CD14-positive monocyte (primary cell): ENCODE data around the gene ACP5. TPM values are rescaled to one million over a fixed set of nuclear protein-coding genes. Genes with fewer than 3 reads are reported as not detected.

Source experiments
- DNase-seq, 3 donors: peaks; one replicate each; pipeline ENCODE4 v3.0.0-alpha.2; 2011 to 2022
- H2AFZ ChIP-seq: 2 replicates; pipeline ENCODE4 v1.6.0; 2012; ENCODE audit warnings: mild to moderate bottlenecking, low read depth, low read length, inconsistent platforms; ENCODE audit not compliant: insufficient read depth, poor library complexity, severe bottlenecking
- H3K27ac ChIP-seq, 2 donors: 1 replicate in 1 of 2; 2 replicates in 1 of 2; pipeline ENCODE4 v1.5.1; 2012 to 2013; ENCODE audit warnings: low read length in 2 of 2, control low read depth in 1 of 2, inconsistent platforms in 1 of 2, low read depth in 1 of 2, mild to moderate bottlenecking in 1 of 2
- H3K27me3 ChIP-seq, 2 donors: one replicate each; pipeline versions ENCODE4 v1.6.0 to v1.6.1; 2011 to 2013; ENCODE audit warnings: low read length in 2 of 2; ENCODE audit not compliant: control insufficient read depth in 2 of 2, insufficient read depth in 2 of 2
- H3K36me3 ChIP-seq, 2 donors: replicated peaks in 1 of 2; 1 replicate in 1 of 2; 2 replicates in 1 of 2; pipeline versions ENCODE4 v1.5.1 to v1.6.1; 2012 to 2013; ENCODE audit warnings: low read length in 2 of 2, control low read depth in 1 of 2, inconsistent platforms in 1 of 2, mild to moderate bottlenecking in 1 of 2; ENCODE audit not compliant: insufficient read depth in 2 of 2, control insufficient read depth in 1 of 2
- H3K4me1 ChIP-seq, 2 donors: 1 replicate in 1 of 2; 2 replicates in 1 of 2; pipeline versions ENCODE4 v1.5.1 to v1.6.1; 2012 to 2013; ENCODE audit warnings: low read length in 2 of 2, control low read depth in 1 of 2, inconsistent platforms in 1 of 2, mild to moderate bottlenecking in 1 of 2, moderate library complexity in 1 of 2; ENCODE audit not compliant: insufficient read depth in 2 of 2, control insufficient read depth in 1 of 2
- H3K4me2 ChIP-seq: replicated peaks from 2 replicates; pipeline ENCODE3; 2012; ENCODE audit warnings: low read length, moderate library complexity, mild to moderate bottlenecking; ENCODE audit not compliant: poor library complexity, severe bottlenecking; ENCODE audit errors: extremely low read depth
- H3K4me3 ChIP-seq, 3 experiments: fragments of 200-600 bp in 1 of 3; sonication (generic) in 1 of 3; replicated peaks in 1 of 3; 1 replicate in 2 of 3; 2 replicates in 1 of 3; pipeline ENCODE4 v1.5.1; 2011 to 2013; ENCODE audit warnings: low read length in 3 of 3, mild to moderate bottlenecking in 3 of 3, control low read depth in 2 of 3, low read depth in 2 of 3, inconsistent platforms in 1 of 3, moderate library complexity in 1 of 3
- H3K79me2 ChIP-seq: 2 replicates; pipeline ENCODE4 v1.6.0; 2012; ENCODE audit warnings: mild to moderate bottlenecking, control low read depth, inconsistent platforms, low read length, moderate library complexity; ENCODE audit not compliant: insufficient read depth
- H3K9ac ChIP-seq: 2 replicates; pipeline ENCODE4 v1.6.0; 2017; ENCODE audit warnings: low read length, mild to moderate bottlenecking; ENCODE audit not compliant: insufficient read depth, poor library complexity, severe bottlenecking
- H3K9me3 ChIP-seq, 2 donors: replicated peaks in 1 of 2; 1 replicate in 1 of 2; 2 replicates in 1 of 2; pipeline versions ENCODE4 v1.5.1 to v1.6.1; 2012 to 2013; ENCODE audit warnings: low read length in 2 of 2, control low read depth in 1 of 2; ENCODE audit not compliant: control insufficient read depth in 1 of 2, insufficient read depth in 1 of 2
- H4K20me1 ChIP-seq: 2 replicates; pipeline ENCODE4 v1.6.0; 2012; ENCODE audit warnings: mild to moderate bottlenecking, low read length, control low read depth, moderate library complexity; ENCODE audit not compliant: insufficient read depth
- H3K27ac Mint-ChIP-seq, 7 donors: one replicate each; pipeline ENCODE4 v1.8.0; 2020; ENCODE audit warnings: mild to moderate bottlenecking in 7 of 7, mixed read lengths in 7 of 7, moderate library complexity in 6 of 7, inconsistent platforms in 2 of 7
- H3K27me3 Mint-ChIP-seq, 3 donors: one replicate each; pipeline ENCODE4 v1.8.0; 2021 to 2022; ENCODE audit warnings: low read depth in 3 of 3, mild to moderate bottlenecking in 3 of 3, mixed read lengths in 3 of 3, moderate library complexity in 3 of 3, inconsistent platforms in 1 of 3
- H3K36me3 Mint-ChIP-seq, 2 donors: one replicate each; pipeline ENCODE4 v1.8.0; 2020; ENCODE audit warnings: mixed read lengths in 2 of 2, inconsistent platforms in 1 of 2, mild to moderate bottlenecking in 1 of 2
- H3K4me1 Mint-ChIP-seq: one replicate; pipeline ENCODE4 v1.8.0; 2020; ENCODE audit warnings: mild to moderate bottlenecking, mixed read lengths
- H3K4me3 Mint-ChIP-seq, 2 donors: one replicate each; pipeline ENCODE4 v1.8.0; 2020; ENCODE audit warnings: mild to moderate bottlenecking in 2 of 2, mixed read lengths in 2 of 2, moderate library complexity in 1 of 2
- H3K9me3 Mint-ChIP-seq, 7 donors: one replicate each; pipeline ENCODE4 v1.8.0; 2020 to 2022; ENCODE audit warnings: mixed read lengths in 7 of 7, mild to moderate bottlenecking in 6 of 7, moderate library complexity in 6 of 7, inconsistent platforms in 2 of 7
- WGBS: methylation state at CpG from one replicate; pipeline ENCODE4 v1.1.5; 2013; ENCODE audit warnings: missing lambda C conversion rate; ENCODE audit not compliant: insufficient coverage; 5-methylcytosine and 5-hydroxymethylcytosine counted together
- intact Hi-C, 2 donors: fragments of 100-400 bp; cut with micrococcal nuclease; formaldehyde crosslinking; loops; one replicate each; pipeline versions ENCODE4 v1.15.0 to v1.15.1; 2023
- polyA plus RNA-seq, 3 donors: library from polyadenylated mRNA; depleted of rRNA in 1 of 3; unstranded in 2 of 3; stranded (reverse) in 1 of 3; fragments of 300-500 nt in 2 of 3; fragments of >200 nt in 1 of 3; fragmentation: Illumina TruSeq in 2 of 3; gene quantifications; 1 replicate in 2 of 3; 2 replicates in 1 of 3; pipeline ENCODE4 v1.2.3, GENCODE V29; 2012 to 2021
- TF ChIP-seq, protein P1 (sequence below): fragments of 200-600 bp; IDR thresholded peaks from one replicate; pipeline ENCODE4 v1.8.0; 2022; ENCODE audit warnings: antibody characterized with exemption, mild to moderate bottlenecking

ACP5 gene
- polyA plus RNA-seq, 3 donors: 20.1 to 58.2 (median 31.2) TPM

GRCh38 chr19:11594084-11594483, 16.6 kb upstream of the ACP5 start:
- Histone ChIP-seq H3K4me2 (no peak overlapping the region), H4K20me1 (peaks cover 11% of the 10 kb centered on the region), H3K79me2 (peaks cover 18% of the 10 kb centered on the region), H3K27ac (no peak overlapping the region), H3K36me3 (no peaks in the 10 kb centered on the region), H2AFZ (no peak overlapping the region), H3K9ac (no peak overlapping the region), H3K4me1 (peaks cover 11 to 15% of the 10 kb centered on the region in 2 donors), H3K4me3 (no peak overlapping the region), H3K9me3 (no peaks in the 10 kb centered on the region), H3K27me3 (no peaks in the 10 kb centered on the region)
- TF ChIP-seq, protein P1, sequence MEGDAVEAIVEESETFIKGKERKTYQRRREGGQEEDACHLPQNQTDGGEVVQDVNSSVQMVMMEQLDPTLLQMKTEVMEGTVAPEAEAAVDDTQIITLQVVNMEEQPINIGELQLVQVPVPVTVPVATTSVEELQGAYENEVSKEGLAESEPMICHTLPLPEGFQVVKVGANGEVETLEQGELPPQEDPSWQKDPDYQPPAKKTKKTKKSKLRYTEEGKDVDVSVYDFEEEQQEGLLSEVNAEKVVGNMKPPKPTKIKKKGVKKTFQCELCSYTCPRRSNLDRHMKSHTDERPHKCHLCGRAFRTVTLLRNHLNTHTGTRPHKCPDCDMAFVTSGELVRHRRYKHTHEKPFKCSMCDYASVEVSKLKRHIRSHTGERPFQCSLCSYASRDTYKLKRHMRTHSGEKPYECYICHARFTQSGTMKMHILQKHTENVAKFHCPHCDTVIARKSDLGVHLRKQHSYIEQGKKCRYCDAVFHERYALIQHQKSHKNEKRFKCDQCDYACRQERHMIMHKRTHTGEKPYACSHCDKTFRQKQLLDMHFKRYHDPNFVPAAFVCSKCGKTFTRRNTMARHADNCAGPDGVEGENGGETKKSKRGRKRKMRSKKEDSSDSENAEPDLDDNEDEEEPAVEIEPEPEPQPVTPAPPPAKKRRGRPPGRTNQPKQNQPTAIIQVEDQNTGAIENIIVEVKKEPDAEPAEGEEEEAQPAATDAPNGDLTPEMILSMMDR: no peak
- DNase-seq: no peak
- Mint-ChIP-seq H3K36me3 (peaks cover 0 to 4% of the 10 kb centered on the region in 2 donors), H3K4me3 (no peak overlapping the region), H3K27me3 (peaks cover 2 to 3% (median 2%) of the 10 kb centered on the region in 3 donors), H3K4me1 (peaks cover 12% of the 10 kb centered on the region), H3K27ac (no peak overlapping the region), H3K9me3 (peaks cover 0 to 2% (median 0%) of the 10 kb centered on the region in 7 donors)
- intact Hi-C loops: loop anchor here in 1 of 2 donors (10.0 kb wide), 1 partner anchor 101 kb away; no protein-coding TSS in a partner anchor
- no CpG with 5 or more reads among the region's 4 CpGs for WGBS

GRCh38 chr19:11587975-11588631, 10.7 kb upstream of the ACP5 start:
- no peak overlapping the region for H3K27ac ChIP-seq
- Mint-ChIP-seq H3K36me3 (peaks cover 0 to 1% of the 10 kb centered on the region in 2 donors), H3K27me3 (peaks cover 0 to 4% (median 2%) of the 10 kb centered on the region in 3 donors), H3K4me3 (no peak overlapping the region), H3K27ac (peak overlapping the region in 4 of 7 donors; percentile 31 to 84 (median 78)), H3K9me3 (no peaks in the 10 kb centered on the region), H3K4me1 (peaks cover 39% of the 10 kb centered on the region)
- 85% methylated on average over 9 of the region's 13 CpGs for WGBS
- H4K20me1 ChIP-seq: no peaks in the 10 kb centered on the region
- H3K27me3 ChIP-seq: no peaks in the 10 kb centered on the region
- H3K4me1 ChIP-seq: peaks cover 22 to 47% of the 10 kb centered on the region in 2 donors
- no peak for DNase-seq
- no peak overlapping the region for H2AFZ ChIP-seq
- no peaks in the 10 kb centered on the region for H3K9me3 ChIP-seq
- TF ChIP-seq, protein P1: peak; percentile 50
- intact Hi-C loops: loop anchor here (1.0 to 2.0 kb wide), 3 partner anchors 28 to 51 kb away; partner anchors contain the start of gene ELOF1 (in 1 of the 2)
- H3K9ac ChIP-seq: no peak overlapping the region
- H3K4me3 ChIP-seq: no peak overlapping the region
- no peaks in the 10 kb centered on the region for H3K79me2 ChIP-seq
- H3K36me3 ChIP-seq: no peaks in the 10 kb centered on the region
- H3K4me2 ChIP-seq: no peak overlapping the region
